Epidermal melanocyte (primary cell): ENCODE results near the gene TCEAL5.
"Not testable (repeated sequence)": the region's sequence is repeated elsewhere in the genome, so short reads cannot be mapped to it uniquely, and the experiment has no call there.

Experiments
- DNase-seq: peaks from one replicate; pipeline ENCODE4 v3.0.0; 2011; ENCODE audit warnings: low spot score; ENCODE audit not compliant: insufficient read length

The TCEAL5 gene

GRCh38 chrX:103234869-103235268, 41.7 kb downstream of the TCEAL5 start:
- DNase-seq = no peak

GRCh38 chrX:103233263-103233662, 43.3 kb downstream of the TCEAL5 start:
- no peak for DNase-seq

- not testable (repeated sequence) for DNase-seq
Measured at GRCh38 chrX:103225918-103226317, 50.6 kb downstream of the TCEAL5 start.
